Amniotic stem cell (primary cell): ENCODE measurements around the gene CFAP58.
A peak's percentile ranks its signal among the peaks of the same experiment; 100 is the strongest.

Source experiments
- DNase-seq: peaks from one replicate; lab custom pipeline; 2025; lab: John Stamatoyannopoulos, UW

The CFAP58 gene

GRCh38 chr10:104321725-104322415, 31.8 kb upstream of the CFAP58 start:
- DNase-seq, result no peak

- no peak for DNase-seq
These were observed 31.2 kb upstream of the CFAP58 start for GRCh38 chr10:104322416-104322782.

GRCh38 chr10:104323085-104323484, 30.5 kb upstream of the CFAP58 start:
- DNase-seq, result no peak

GRCh38 chr10:104323760-104324201, 29.9 kb upstream of the CFAP58 start:
- no peak for DNase-seq

GRCh38 chr10:104324221-104324686, 29.4 kb upstream of the CFAP58 start:
- no peak for DNase-seq

GRCh38 chr10:104324931-104325330, 28.7 kb upstream of the CFAP58 start:
- DNase-seq, result no peak

- no peak for DNase-seq
These were observed 27.9 kb upstream of the CFAP58 start for GRCh38 chr10:104325436-104326435.

GRCh38 chr10:104326991-104327610, 26.5 kb upstream of the CFAP58 start:
- DNase-seq, result no peak

GRCh38 chr10:104327745-104328645, 25.6 kb upstream of the CFAP58 start:
- peak; percentile 78 for DNase-seq

GRCh38 chr10:104328646-104328895, 25.1 kb upstream of the CFAP58 start:
- DNase-seq, result no peak

- DNase-seq, result peak; percentile 61
These were observed 24.5 kb upstream of the CFAP58 start for GRCh38 chr10:104328896-104329710.

- DNase-seq, result peak; percentile 63
These were observed 23.9 kb upstream of the CFAP58 start for GRCh38 chr10:104329735-104330134.

- DNase-seq, result peak; percentile 83
These were observed 23.2 kb upstream of the CFAP58 start for GRCh38 chr10:104330168-104331110.

- DNase-seq, result no peak
These were observed 22.3 kb upstream of the CFAP58 start for GRCh38 chr10:104331208-104331838.

- DNase-seq, result no peak
These were observed 21.2 kb upstream of the CFAP58 start for GRCh38 chr10:104332243-104333031.

GRCh38 chr10:104333032-104333727, 20.5 kb upstream of the CFAP58 start:
- no peak for DNase-seq

- no peak for DNase-seq
These were observed 19.8 kb upstream of the CFAP58 start for GRCh38 chr10:104333728-104334373.
